Stimulated activated CD8-positive, alpha-beta memory T cell treated with anti-CD3 and anti-CD28 coated beads, Interleukin-12 subunit alpha, Interleukin-12 subunit beta, amount 100 ng/mL, for 1 hour (primary cell): Measurements from ENCODE around the gene CDON.
A peak's percentile ranks its signal among the peaks of the same experiment; 100 is the strongest.
"Not testable (repeated sequence)": the region's sequence is repeated elsewhere in the genome, so short reads cannot be mapped to it uniquely, and the experiment has no call there.

Experiments used
- DNase-seq: peaks from one replicate; pipeline ENCODE4 v3.0.0-alpha.2; 2020; ENCODE audit warnings: low read depth

The CDON gene

DNA sequence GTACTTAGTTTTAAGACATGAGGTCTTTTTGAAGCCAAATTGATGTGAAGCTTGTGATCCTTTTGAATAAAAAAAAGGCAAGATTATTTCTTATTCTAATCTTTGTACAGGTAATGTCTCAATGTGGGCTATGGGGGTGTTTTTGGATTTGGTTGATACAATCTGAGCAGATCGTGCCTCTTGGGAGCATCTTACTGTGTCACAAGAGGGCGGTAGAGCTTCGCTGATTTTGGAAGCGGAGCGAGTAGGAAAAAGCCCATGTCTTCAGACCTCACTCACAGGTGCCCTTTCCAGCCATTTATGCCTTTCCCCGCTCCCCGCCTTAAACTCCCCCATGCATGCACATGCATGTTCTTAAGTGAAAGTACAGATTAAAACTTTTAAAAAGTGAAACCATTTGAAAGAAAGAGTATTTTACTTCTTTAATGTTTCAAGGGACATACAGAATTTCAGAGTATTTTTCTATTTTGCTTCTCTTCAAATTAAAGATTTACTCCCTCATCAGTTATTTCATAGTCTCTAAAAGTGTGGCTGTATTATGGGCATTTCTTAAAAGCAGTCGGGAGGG, 139.6 kb downstream of the CDON start:
- DNase-seq = peak; percentile 25

DNA sequence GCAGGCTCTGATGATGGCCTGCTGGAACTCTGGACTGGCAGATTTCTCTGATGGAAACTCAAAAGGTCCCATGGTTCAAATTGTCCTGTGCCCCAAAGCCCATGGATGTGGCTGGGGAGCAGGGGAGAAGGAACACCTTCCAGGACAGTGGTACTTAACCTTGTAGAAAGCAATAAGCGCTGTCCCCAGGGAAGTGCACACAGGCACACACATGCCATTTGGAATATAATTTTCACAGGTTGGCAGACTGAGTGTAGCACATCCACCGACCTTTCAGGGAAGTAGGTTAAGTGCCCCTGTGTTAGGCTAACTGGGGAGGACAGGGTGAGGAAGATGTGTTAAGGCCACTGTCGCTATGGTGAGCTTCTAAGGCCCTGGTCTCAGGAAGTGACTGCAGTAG, 140.5 kb downstream of the CDON start:
- DNase-seq = no peak

DNA sequence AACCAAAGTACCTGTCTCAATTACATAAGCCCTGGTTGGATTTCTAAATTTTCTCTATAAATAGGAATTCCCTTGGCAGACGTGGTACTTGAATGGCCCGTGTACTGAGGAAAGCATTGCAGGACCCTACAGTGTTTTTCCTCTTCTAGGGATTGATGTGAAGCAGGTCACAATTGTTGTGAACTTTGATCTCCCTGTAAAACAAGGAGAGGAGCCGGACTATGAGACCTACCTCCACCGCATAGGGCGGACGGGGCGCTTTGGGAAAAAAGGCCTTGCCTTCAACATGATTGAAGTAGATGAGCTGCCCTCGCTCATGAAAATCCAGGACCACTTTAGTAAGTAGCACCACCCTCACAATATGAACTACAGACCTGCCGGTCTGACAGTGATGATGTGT, 141.6 kb downstream of the CDON start:
- DNase-seq = no peak

DNA sequence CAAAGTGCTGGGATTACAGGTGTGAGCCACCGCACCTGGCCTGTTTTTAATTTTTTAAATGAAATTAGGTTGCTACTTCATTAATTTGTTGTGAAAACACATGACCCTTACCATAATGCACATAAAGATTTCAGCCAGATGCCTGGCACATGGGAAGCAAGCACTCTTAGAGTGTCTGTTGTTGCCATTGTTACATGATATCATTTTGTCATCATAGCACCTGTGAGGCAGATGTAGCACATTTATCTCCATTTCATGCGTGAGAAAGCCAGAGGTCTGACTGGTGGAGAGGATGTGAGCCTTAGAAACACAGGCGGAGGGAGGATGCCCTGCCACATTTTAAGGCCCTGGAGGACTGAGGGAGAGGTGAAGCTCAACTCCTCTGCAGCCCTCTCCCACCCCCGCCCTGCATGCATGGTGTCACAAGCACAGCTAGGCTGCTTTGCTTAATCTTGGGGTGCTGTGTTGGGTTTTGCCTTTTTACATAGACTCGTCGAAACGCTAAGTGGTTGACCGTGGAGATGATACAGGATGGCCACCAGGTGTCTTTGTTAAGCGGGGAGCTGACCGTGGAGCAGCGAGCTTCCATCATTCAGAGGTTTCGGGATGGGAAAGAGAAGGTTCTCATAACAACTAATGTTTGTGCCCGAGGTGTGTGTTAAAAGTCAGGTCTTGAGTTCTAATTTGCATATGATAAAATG, 144.4 kb downstream of the CDON start:
- no peak for DNase-seq

DNA sequence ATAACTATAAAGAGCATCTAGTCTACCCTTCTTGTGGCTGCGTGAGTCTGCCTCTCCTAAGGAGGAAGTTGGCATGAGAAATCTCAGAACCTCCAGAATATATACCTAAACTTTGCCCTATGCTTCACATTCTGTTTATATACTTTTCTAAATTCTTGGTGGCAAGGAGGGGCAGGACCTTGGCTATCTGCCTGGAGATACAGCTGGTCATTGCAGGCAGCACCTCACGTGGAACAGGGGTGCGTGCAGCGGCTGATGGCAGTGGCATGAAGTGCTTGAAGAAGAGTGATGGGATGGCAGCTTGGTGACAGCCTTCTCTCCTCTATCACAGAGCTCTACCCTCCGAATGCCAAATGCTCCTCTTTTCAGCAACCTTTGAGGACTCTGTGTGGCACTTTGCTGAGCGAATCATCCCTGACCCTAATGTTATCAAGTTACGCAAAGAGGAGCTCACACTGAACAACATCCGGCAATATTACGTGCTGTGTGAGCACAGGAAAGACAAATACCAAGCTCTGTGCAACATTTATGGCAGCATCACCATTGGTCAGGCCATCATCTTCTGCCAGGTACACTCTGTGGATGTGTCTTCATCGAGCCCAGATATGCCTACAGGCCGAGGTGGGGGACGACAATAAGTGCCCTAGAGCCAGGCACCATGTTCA, 145.9 kb downstream of the CDON start:
- no peak for DNase-seq

DNA sequence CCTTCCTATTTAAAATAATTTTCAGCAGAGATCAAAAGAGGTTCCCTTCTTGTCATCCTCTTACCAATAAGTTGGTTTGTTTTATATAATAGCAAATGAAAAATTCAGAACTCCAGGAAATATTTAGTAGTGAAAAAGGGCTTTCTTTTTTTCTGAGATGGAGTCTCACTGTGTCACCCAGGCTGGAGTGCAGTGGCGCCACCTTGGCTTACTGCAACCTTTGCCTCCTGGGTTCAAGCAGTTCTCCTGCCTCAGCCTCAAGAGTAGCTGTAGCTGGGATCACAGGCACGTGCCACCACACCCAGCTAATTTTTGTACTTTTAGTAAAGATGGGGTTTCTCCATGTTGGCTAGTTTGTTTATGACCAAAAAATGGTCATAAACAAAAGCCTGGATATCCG, 148.1 kb downstream of the CDON start:
- DNase-seq = not testable (repeated sequence)

DNA sequence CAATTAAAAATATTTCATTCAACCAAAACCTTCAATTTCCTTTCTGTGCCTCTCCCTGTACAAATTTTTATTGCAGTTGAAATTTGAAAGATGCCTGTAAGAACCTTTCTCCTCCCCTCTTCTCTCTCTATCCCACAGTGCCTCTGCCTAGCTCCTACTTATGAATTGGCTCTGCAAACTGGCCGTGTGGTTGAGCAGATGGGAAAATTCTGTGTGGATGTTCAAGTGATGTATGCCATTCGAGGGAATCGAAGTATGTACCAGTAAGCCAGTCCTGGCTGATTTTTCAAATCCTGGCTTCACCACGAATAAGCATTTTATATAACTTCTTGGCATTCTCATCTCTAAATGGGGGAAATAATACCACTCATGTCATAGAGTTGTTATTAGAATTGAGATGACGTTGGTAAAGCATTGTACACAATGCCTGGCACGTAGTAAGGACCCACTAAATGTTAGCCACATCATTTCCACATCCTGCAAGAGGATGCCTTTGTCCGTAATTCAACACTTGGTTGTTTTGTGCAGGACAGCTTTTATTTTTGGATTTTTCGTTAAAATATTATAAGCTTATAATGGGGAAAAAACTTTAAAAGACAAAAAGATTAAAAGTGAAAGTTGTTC, 152.3 kb downstream of the CDON start:
- no peak for DNase-seq
